Hair follicle dermal papilla cell (primary cell): ENCODE results near the gene CES4A. TPM values are rescaled to one million over a fixed set of nuclear protein-coding genes. Genes with fewer than 3 reads are reported as not detected.

Experiments used
- small RNA-seq: library from RNA; depleted of rRNA; stranded (forward); fragments of <200 nt; gene quantifications from one replicate; pipeline ENCODE3, GENCODE V24; 2012
- total RNA-seq: library from RNA; depleted of rRNA; stranded (reverse); fragments of >200 nt; gene quantifications from 2 replicates; pipeline ENCODE4 v1.2.3, GENCODE V29; 2012

CES4A gene
- total RNA-seq: 6.8 and 7.5 TPM in 2 replicates

GRCh38 chr16:66988197-66988788 is at the start of gene CES4A:
Gene CES4A (plus strand): TSS chr16:66988589. CDS start chr16:66988773, 184 bp downstream.

GRCh38 chr16:66961065-66961744 is 27.2 kb upstream of the CES4A start, which contains the start of gene CES3:
Gene CES3 (plus strand): TSS chr16:66961266. CDS start chr16:66961308, 42 bp downstream.

GRCh38 chr16:67028696-67029253 is 40.4 kb downstream of the CES4A start, which contains the start of gene CBFB:
Gene CBFB (plus strand): TSS chr16:67029149. CDS start chr16:67029408, 259 bp downstream.

Small RNA genes within 50 kb of the gene (small RNA-seq; reads per million reads assigned to genes)
- not detected for gene RN7SL543P

Other genes starting within 250 kb of the CES4A start
- gene DYNC1LI2, start 237.0 kb upstream of the CES4A start, total RNA-seq: 153 and 180 TPM in 2 replicates
- gene TERB1, start 187.0 kb upstream of the CES4A start, total RNA-seq: 0.12 and 0.16 TPM in 2 replicates
- 45.6 and 46.0 TPM in 2 replicates for gene NAE1, start 157.6 kb upstream of the CES4A start, total RNA-seq
- gene CA7, start 144.2 kb upstream of the CES4A start, total RNA-seq: not detected in 2 replicates
- 12.8 and 17.8 TPM in 2 replicates for gene PDP2, start 108.1 kb upstream of the CES4A start, total RNA-seq
- gene CDH16, start 69.7 kb upstream of the CES4A start, total RNA-seq: not detected in 2 replicates
- gene RRAD, start 63.1 kb upstream of the CES4A start, total RNA-seq: 10.9 and 23.2 TPM in 2 replicates
- gene CIAO2B, start 54.2 kb upstream of the CES4A start, total RNA-seq: 67.7 and 98.0 TPM in 2 replicates
- gene CES2, start 53.1 kb upstream of the CES4A start, total RNA-seq: 47.5 and 50.9 TPM in 2 replicates
- 0.12 and 0.16 TPM in 2 replicates for gene CES3, start 27.3 kb upstream of the CES4A start, total RNA-seq
- 42.9 and 47.7 TPM in 2 replicates for gene CBFB, start 40.6 kb downstream of the CES4A start, total RNA-seq
- 16.5 and 17.0 TPM in 2 replicates for gene PHAF1, start 121.4 kb downstream of the CES4A start, total RNA-seq
- gene B3GNT9, start 162.4 kb downstream of the CES4A start, total RNA-seq: 74.3 and 86.0 TPM in 2 replicates
- gene TRADD, start 171.3 kb downstream of the CES4A start, total RNA-seq: 17.4 and 20.5 TPM in 2 replicates
- gene FBXL8, start 171.4 kb downstream of the CES4A start, total RNA-seq: 14.8 and 18.7 TPM in 2 replicates
- 4.5 and 9.6 TPM in 2 replicates for gene HSF4, start 176.2 kb downstream of the CES4A start, total RNA-seq
- gene NOL3, start 181.9 kb downstream of the CES4A start, total RNA-seq: 14.8 and 15.9 TPM in 2 replicates
- 6.3 and 6.6 TPM in 2 replicates for gene MATCAP1, start 195.4 kb downstream of the CES4A start, total RNA-seq
- not detected in 2 replicates for gene EXOC3L1, start 201.5 kb downstream of the CES4A start, total RNA-seq
- 74.0 and 82.8 TPM in 2 replicates for gene E2F4, start 203.6 kb downstream of the CES4A start, total RNA-seq
- 0.36 and 0.49 TPM in 2 replicates for gene ELMO3, start 210.5 kb downstream of the CES4A start, total RNA-seq
- 26.4 and 27.9 TPM in 2 replicates for gene TMEM208, start 238.5 kb downstream of the CES4A start, total RNA-seq